ELR (cell line): Measurements from ENCODE around the gene PRIMA1.
A peak's percentile ranks its signal among the peaks of the same experiment; 100 is the strongest.

ENCODE experiments used
- DNase-seq: peaks from one replicate; pipeline ENCODE4 v3.0.0-alpha.2; 2015; ENCODE audit warnings: low read depth

The PRIMA1 gene

DNA sequence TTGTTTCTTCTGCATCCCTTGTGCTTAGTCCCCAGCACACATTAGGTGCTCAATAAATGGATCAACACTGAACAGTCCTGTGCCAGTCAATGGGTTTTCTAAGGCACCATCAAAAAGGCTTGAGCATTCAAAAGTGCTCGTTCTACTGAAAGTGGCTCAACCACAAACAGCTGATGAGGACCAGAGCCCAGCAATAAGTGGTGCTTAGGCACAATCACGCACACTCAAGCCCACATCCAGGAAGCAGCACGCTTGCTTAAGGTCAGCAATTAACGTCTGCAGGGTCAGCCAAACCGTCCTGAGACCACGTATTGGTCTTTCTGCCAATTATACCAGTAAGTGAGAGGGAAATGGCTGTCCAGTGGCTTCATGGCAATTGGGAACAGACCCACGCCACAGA lies 56.5 kb downstream of the PRIMA1 start:
- no peak for DNase-seq

- no peak for DNase-seq
Observed at GRCh38 chr14:93729993-93730392, 58.3 kb downstream of the PRIMA1 start.

- no peak for DNase-seq
Observed at GRCh38 chr14:93728651-93729016, 59.7 kb downstream of the PRIMA1 start.

DNA sequence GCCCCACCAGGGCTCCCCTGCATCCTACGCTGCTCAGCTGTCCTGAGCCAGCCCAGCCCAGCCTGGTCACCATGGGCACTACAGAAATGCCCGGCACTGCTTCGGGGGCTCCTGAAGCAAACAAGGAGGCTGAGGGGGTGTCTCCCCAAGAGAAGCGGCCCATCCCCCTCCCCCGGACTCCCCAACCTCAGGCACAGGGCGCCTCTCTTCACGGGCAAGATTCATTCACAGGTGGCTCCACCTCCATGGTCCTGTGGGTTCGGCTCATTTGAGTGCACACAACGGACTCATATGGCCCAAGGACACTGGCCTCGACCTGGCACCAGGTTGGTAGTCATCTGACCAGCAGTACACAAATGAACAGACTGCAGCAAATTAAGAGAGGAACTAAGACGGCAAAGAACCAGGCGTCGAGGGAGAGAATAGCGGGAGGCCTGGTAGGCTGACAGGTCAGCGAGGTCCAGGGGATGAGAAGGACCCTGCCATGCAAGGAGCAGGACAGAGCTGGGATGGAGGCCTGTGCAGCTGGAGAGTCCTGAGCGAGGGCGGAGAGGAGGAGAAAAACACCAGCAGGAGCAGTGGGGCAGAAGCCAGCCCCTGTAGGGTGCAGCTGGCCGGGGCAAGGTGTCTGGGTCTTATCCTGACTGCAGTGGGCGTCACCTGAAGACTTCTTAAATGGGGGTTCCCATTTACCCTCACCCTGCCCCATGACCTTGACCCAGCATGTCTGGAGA lies 60.2 kb downstream of the PRIMA1 start:
- no peak for DNase-seq

DNA sequence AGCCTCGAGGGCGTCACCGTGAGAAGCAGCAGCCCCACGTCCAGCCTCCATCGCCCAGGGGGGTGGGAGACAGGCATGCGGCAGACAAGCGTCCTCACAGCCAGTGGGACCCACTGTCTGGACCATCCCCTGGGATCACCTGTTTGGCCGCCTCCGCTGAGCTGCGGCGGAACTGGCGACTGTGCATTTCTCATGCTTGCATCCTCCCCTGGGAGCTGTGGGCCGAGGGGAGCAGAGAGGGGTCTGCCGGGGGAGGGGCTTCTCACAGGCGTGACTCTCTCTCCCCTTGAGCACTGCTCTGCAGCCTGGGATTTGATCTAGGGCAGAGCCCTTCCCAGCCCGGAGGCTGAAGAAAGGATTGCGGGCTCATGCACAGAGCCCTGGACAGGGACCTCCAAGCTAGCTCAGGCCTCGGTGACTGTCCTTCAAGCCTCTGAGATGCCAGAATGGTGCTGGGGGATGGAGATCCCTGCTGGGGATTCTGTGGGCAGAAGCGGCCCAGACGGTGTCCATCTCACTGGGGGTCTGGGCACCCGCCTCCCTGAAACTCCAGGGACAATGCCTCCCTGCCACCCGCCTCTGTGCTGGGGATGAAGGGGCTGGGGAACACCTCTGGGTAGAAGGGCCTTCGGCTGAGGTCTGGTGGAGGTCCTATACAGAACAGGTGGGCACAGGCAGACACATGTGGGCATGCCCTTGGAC lies 61.1 kb downstream of the PRIMA1 start:
- no peak for DNase-seq

DNA sequence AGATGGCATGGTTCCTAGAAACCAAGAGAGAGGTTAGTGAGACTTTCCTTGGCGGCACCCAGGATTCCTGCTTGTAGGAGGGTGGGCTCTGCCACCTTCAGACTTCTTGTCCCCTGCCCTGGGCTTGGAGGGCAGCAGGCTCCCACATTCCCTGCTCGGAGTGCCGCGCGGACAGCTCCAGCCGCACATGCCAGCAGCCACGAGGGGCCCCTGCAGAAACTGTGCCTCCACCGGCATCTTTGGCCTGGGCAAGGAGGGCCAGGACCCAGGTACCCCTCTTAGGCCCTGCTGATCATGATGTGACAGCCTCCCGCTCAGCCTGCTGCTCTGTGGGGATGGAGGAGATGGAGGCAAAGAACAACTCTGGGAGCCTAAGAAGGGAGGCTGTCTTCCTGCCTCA lies 62.3 kb downstream of the PRIMA1 start:
- no peak for DNase-seq

- no peak for DNase-seq
Observed at GRCh38 chr14:93725002-93725582, 63.2 kb downstream of the PRIMA1 start.

GRCh38 chr14:93723001-93723400 lies 65.3 kb downstream of the PRIMA1 start:
- DNase-seq = no peak

GRCh38 chr14:93720981-93721483 lies 67.3 kb downstream of the PRIMA1 start:
- no peak for DNase-seq

- no peak for DNase-seq
Observed at GRCh38 chr14:93720076-93720815, 68.0 kb downstream of the PRIMA1 start.

GRCh38 chr14:93719256-93719655 lies 69.0 kb downstream of the PRIMA1 start:
- DNase-seq = no peak

DNA sequence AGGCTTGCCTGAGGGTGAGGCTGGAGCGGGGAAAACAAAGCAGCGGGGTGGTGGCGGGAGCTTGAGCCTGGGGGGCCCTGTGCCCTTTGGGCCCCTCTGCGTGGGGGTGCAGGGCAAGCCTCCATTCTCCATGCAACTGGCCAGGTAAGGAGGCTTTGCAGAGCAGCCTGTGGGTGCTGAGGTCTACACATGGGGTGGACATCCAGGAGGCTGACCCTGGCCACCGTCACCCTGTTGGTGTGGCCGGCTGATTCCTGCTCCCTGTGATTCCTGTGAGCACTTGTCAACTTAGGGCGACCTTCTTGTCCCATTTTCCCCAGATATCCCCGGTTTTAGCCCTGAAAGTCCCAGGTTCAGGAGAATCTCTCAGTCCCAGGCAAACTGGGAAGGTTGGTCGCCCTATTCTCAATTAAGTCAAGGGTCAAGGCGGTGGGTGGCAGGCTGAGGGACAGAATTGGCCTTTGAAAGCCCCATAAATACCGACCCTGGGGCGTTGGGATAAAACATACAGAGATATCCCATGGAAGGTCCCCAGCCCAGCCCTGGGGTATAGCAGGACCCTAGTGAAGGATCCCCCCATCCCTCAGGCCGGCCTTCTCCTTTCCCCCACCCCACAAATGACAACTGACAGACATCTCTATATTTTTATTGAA lies 70.5 kb downstream of the PRIMA1 start:
- DNase-seq = no peak

DNA sequence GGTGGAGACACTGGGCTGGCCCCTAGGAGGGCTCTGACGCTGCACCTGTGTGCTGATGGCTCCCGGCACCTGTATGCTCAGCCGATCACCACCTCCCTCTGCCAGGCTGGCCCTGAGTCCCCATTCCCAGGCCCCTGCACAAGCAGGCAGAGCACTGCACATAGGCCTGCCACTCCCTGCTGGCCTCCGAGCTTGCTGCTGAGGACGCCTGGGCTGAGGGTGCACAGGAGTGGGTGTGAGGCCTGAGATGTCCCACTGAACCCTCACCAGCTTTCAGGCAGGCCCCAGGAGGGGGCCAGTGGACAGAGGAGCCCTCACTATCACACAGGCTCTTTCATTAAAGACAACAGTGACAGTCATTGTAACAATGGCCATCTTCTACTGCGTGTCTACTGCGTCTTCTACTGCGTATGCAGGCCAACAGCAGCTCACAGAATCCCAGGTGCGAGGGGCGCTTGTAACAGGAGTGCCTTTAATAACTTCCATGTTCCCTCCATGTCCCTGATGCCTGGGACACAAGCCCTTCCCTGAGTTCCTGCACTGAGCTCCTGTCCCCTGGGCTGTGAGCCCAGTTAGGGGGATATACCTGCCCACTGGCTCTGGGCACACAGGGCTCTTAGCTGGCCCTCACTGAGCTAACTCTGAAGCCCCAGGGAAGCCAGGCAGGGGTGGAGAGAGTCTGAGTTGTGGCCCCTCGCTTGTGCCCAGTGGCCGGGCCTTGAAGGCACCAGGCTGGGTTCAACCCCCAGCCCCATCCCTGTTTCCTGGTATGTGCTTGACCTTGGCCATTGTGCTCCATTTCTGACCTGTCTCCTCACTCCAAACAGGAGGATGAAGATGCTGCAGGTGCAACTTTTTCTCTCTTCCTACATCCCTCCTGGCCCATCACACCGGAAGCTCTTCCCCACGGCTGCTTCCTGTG lies 71.3 kb downstream of the PRIMA1 start:
- no peak for DNase-seq

DNA sequence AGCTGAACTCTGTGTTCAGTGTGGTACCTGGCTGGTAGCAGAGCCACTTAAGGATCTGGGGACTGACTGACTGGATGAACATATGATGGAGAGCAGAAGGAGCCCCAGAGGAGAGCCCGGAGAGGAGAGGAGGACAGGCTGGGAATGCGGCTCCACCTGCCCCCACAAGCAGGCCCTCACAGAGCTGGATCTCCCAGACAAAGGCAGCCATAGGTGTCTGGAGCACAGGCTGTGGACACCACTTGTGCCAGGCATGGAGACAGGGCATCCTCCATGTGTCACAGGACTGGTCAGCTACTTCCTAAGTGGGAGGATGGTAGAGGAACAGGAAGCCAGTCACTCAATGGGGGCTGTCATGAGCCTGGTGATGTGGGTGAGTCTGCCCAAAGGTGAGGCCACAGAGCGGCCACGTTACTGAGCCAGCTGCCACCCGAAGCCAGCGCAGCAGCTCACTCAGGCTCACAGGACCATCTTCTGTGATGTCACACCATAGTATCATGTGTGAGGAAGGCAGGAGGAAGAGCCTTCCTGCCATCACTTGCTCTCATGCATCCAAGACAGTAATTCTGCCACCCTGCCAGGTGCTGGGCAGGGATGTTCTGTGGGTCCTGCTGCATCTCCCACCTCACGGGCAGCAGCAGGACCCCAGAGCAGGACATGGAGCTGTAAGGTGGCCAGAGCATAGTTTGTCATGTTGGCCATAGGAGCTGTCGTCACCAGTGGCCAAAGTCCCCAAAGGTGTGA lies 72.1 kb downstream of the PRIMA1 start:
- no peak for DNase-seq

DNA sequence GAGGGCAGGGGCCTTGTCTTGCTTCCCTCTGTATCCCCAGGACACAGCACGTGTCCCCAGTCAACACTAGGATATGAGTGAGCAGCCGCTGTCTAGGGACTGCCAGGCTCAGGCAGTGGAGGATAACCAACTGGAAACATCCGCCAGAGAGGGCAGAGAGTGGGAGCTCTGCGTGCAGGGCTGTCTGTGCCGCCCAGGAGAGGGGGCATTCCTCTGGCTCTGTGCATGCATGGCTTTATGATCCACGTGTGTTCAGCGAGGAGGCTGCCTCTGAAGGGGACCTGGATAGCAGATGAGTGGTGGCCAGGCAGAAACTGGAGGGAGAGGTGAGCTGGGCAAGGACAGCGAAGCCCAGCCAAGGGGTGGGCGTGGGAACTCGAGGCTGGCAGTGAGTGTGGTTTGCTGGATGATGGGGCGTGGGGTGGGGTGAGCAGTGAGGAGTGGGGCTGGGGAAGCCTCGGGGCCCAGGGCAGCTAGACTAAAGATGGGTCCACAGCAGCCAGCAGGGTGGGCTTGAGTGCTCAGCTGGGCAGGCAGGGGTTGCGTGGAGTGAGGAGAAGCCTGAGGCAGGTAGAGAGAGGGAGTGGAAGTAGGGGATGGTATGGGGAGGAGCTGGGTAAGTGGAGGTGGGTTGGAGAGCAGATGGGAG lies 72.9 kb downstream of the PRIMA1 start:
- DNase-seq = no peak

GRCh38 chr14:93714605-93715004 lies 73.7 kb downstream of the PRIMA1 start:
- DNase-seq = no peak

GRCh38 chr14:93713726-93714405 lies 74.4 kb downstream of the PRIMA1 start:
- no peak for DNase-seq

DNA sequence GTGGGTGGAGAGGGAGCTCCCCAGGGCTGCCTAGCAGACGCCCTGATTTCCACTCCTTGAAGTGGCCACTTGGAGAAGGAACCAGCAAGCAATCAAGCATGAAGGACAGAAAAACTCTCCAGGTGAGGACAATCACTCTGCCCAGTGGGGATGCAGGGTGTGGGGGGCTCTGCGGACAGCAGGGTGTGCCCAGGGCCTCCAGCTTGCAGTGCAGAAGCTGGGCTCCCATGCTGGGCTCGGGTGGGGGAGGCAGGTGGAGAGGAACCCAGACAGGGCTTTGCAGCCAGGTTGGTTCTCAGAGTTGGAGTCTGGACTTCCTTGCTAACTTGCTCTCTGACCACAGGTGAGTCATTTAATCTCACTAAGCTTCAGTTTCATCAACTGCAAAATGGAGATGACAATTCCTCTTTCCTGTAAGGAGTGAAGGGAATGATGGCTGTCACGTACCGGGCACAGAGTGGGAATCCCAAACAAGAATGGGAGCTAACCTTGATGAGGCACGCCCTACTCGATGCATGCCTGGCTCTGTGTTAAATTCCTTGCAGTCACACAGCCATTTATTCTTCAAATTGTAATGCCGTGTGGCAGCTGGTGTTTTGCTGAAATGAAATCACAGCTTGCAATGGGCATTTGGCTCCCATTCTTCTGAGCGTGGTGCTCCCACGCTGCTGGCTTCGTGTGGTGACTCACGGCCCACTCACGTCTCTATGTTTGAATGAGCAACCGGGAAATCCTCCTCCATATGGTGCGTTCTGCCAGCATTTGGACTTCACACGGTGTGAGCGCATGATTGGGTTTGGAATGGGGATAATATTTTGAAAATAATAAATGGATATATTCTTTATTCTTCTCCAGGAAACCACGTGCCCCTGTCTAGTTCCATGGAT lies 75.2 kb downstream of the PRIMA1 start:
- DNase-seq = peak; percentile 8
